IPS-20b (cell line): Measurements from ENCODE around the gene ARPC1A.

Source experiments
- H3K27ac ChIP-seq: one replicate; pipeline ENCODE4 v1.5.1; 2013; ENCODE audit warnings: low read length
- H3K27me3 ChIP-seq: 2 replicates; pipeline ENCODE4 v1.6.1; 2013; ENCODE audit warnings: mild to moderate bottlenecking, low read length, inconsistent platforms; ENCODE audit not compliant: insufficient read depth
- H3K36me3 ChIP-seq: 2 replicates; pipeline ENCODE4 v1.6.1; 2013; ENCODE audit warnings: low read depth, mild to moderate bottlenecking, inconsistent platforms, low read length, moderate library complexity; ENCODE audit not compliant: insufficient read depth
- H3K4me1 ChIP-seq: 2 replicates; pipeline ENCODE4 v1.6.1; 2013; ENCODE audit warnings: mild to moderate bottlenecking, control low read depth, inconsistent platforms, low read length, moderate library complexity; ENCODE audit not compliant: insufficient read depth
- H3K4me3 ChIP-seq: 2 replicates; pipeline ENCODE4 v1.5.1; 2013; ENCODE audit warnings: mild to moderate bottlenecking, low read length, inconsistent platforms
- H3K9ac ChIP-seq: 2 replicates; pipeline ENCODE4 v1.6.1; 2013; ENCODE audit warnings: low read depth, mild to moderate bottlenecking, inconsistent platforms, low read length, moderate library complexity
- H3K9me3 ChIP-seq: 2 replicates; pipeline ENCODE4 v1.6.1; 2013; ENCODE audit warnings: mild to moderate bottlenecking, low read depth, low read length, inconsistent platforms; ENCODE audit not compliant: insufficient read depth

The ARPC1A gene

DNA sequence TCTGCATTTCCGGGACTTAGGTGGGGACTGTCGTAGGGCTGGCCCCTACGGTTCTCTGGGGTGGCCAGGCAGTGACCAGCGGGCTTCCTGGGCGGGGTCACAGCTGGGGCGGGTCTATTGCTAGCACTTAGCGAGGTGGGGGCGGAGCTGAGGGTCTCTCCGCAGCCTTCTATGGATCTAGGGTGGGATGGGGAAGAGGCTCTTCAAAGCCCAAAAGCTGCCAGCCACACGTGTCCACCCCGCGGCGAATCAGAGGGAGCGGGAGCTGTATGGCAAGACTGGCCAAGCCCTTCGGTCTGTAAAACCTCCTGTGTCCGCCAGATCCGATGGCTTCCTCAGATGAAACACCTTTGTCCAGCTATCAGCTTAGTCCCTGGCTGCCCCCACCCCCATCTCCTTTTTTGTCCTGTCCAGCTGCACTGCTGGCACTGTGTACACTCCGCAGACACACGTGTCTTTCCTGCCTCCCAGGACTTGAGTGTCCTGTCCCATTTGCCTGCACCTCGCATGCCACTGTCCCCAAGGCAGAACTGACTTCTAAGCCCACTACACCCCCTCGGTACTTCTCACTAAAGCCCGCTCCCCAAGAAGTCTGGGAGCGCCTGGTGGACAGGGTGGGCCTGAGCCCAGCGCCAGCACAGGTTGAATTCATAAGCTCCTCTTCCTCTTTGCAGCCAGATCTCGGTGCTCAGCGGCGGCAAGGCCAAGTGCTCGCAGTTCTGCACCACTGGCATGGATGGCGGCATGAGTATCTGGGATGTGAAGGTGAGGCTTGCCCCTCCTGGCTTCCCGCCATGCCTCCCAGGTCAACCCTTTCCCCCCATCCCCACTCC, 67.9 kb downstream of the ARPC1A start:
- Histone ChIP-seq H3K9ac (peak overlapping the region; percentile 85), H3K36me3 (peaks cover 70% of the 10 kb centered on the region), H3K4me3 (peak overlapping the region; percentile 93)

DNA sequence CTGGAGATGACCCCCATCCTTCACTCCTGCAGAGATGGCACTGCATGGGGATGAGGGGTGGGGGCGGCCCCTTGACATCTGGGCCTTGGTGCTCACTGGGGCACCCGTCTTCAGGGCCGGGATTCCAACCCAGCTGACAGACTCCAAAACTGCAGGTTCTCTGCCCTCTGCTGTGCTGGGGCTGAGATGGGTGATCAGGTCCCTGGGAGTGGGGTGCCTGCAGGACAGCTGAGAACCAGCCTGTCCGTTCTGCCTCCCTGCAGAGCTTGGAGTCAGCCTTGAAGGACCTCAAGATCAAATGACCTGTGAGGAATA, 68.4 kb downstream of the ARPC1A start:
- Histone ChIP-seq H3K4me3 (no peak overlapping the region), H3K27me3 (no peaks in the 10 kb centered on the region), H3K36me3 (peaks cover 75% of the 10 kb centered on the region), H3K9me3 (no peaks in the 10 kb centered on the region), H3K4me1 (peaks cover 4% of the 10 kb centered on the region; the same call in 1 of the 2 replicates), H3K9ac (peak overlapping the region; percentile 85; the same call in 1 of the 2 replicates), H3K27ac (no peak overlapping the region)

More for the DNA sequence above, 67.9 kb downstream of the ARPC1A start:
- Histone ChIP-seq H3K4me1 (peaks cover 4% of the 10 kb centered on the region; the same call in 1 of the 2 replicates), H3K9me3 (no peaks in the 10 kb centered on the region), H3K27me3 (no peaks in the 10 kb centered on the region), H3K27ac (peak overlapping the region; percentile 7)

DNA sequence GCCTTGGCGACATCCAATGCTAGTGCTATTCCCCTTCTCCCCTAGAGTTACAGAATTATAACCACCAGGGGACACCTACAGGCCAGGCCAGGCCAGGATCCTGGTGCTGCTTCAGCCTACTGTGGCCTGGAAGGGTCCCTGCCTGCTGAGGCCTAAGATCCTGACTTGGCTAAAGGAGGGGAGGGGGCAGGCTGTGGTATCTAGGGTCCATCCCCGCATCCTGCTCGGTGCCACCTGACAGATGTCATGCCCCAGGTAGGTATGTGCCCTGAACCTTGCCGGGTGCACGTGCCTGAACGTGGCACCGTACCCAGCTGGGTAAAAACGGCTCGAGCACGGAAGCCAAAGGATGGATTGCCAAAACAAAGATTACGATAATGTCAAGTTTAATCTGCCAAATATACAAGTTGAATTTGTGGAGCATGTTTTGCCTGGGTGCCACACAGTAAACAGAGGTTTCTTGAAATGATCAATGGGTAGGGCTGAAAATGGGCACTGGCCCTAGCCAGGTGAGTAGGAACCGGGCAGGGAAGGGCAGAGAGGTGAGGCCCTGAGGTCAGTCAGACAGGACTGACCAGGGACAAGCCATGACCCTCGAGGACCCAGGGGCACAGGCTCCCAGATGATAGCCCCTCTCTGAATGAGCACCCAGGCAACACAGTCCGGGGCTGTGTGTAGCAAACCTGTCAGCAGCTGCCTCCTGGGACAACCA, 70.1 kb downstream of the ARPC1A start:
- H3K36me3 ChIP-seq: peaks cover 75% of the 10 kb centered on the region
- no peaks in the 10 kb centered on the region for H3K27me3 ChIP-seq
- H3K9me3 ChIP-seq: no peaks in the 10 kb centered on the region
- no peak overlapping the region for H3K9ac ChIP-seq
- H3K4me3 ChIP-seq: no peak overlapping the region
- H3K4me1 ChIP-seq: peaks cover 4% of the 10 kb centered on the region; the same call in 1 of the 2 replicates
- H3K27ac ChIP-seq: no peak overlapping the region

DNA sequence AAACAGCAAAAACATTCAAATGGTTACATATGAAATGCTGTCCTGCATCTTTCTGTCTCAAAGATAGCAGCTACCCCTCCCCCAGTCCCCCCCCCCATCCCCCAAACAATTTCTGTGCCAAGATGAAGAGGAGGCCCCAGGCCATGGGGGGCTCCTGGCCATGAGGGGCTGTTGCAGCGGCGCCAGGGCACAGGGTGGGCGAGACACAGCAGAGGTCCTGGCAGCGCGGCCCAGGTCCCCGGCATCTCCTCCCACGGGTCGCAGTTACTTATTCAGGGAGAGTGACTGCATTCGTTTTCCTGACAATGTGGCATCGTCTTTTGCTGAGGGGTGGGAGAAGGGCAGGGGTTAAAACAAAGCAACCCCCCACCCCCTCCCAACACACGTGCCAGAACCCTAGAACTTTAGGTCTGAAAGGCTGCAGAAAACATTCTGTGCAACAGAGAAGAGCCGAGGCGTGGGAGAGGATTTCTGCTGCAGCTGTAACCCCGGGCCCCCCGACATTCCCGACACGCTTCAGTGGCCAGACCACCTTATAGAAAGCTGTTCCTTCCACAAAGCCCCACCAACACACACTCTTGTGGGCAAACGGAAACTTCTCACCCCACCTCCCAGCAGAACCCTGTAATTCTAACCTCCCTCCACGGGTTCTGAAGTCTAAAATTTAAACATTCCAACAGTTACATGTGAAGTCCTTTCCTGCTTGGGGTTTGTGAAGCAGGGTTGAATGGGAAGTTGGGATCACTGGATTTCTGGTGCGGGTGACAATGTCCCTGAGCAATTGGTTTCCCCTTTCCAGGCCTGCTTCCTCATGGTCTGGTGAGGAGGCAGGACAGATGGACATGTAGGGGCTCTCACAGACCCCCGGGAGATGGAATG, 71.0 kb downstream of the ARPC1A start:
- Histone ChIP-seq H3K4me3 (no peak overlapping the region), H3K9ac (no peak overlapping the region), H3K27ac (no peak overlapping the region), H3K9me3 (no peaks in the 10 kb centered on the region), H3K4me1 (peaks cover 4% of the 10 kb centered on the region; the same call in 1 of the 2 replicates), H3K36me3 (peaks cover 75% of the 10 kb centered on the region), H3K27me3 (no peaks in the 10 kb centered on the region)

- H3K27ac ChIP-seq: no peak overlapping the region
- peaks cover 83% of the 10 kb centered on the region for H3K36me3 ChIP-seq
- H3K27me3 ChIP-seq: no peaks in the 10 kb centered on the region
- H3K4me3 ChIP-seq: no peak overlapping the region
- no peak overlapping the region for H3K9ac ChIP-seq
- peaks cover 4% of the 10 kb centered on the region; the same call in 1 of the 2 replicates for H3K4me1 ChIP-seq
- H3K9me3 ChIP-seq: no peaks in the 10 kb centered on the region
Observed at GRCh38 chr7:99397297-99397983, 71.7 kb downstream of the ARPC1A start.

- no peak overlapping the region for H3K9ac ChIP-seq
- H3K4me3 ChIP-seq: no peak overlapping the region
- no peak overlapping the region for H3K27ac ChIP-seq
- H3K9me3 ChIP-seq: no peaks in the 10 kb centered on the region
- no peaks in the 10 kb centered on the region for H3K27me3 ChIP-seq
- H3K4me1 ChIP-seq: no peaks in the 10 kb centered on the region
- H3K36me3 ChIP-seq: peaks cover 97% of the 10 kb centered on the region
Observed at GRCh38 chr7:99398891-99399445, 73.3 kb downstream of the ARPC1A start.

DNA sequence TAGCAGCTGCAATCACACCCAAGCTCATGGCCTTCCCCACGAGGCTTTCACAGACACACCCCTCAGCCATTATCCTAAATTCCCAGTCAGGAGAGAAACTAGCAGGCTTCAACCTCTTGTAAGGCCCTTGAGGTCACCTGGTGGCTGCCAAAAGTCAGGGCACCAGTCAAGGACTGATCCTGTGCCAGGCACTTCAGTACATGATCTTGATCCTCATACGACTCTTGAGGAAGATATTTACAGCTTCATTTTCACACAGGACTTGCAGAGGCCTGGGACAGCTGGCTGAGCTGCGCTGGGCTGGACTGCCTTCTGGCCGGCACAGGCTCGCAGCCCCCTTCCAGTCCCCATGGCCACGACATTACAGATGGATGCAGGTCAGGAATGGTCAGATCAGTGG, 73.9 kb downstream of the ARPC1A start:
- no peak overlapping the region for H3K9ac ChIP-seq
- no peak overlapping the region for H3K27ac ChIP-seq
- peaks cover 97% of the 10 kb centered on the region for H3K36me3 ChIP-seq
- H3K9me3 ChIP-seq: no peaks in the 10 kb centered on the region
- H3K4me3 ChIP-seq: no peak overlapping the region
- H3K4me1 ChIP-seq: no peaks in the 10 kb centered on the region
- no peaks in the 10 kb centered on the region for H3K27me3 ChIP-seq

- H3K9me3 ChIP-seq: no peaks in the 10 kb centered on the region
- H3K27ac ChIP-seq: no peak overlapping the region
- H3K4me3 ChIP-seq: no peak overlapping the region
- no peaks in the 10 kb centered on the region for H3K27me3 ChIP-seq
- peaks cover 71% of the 10 kb centered on the region for H3K36me3 ChIP-seq
- no peak overlapping the region for H3K9ac ChIP-seq
- peaks cover 8% of the 10 kb centered on the region for H3K4me1 ChIP-seq
Observed at GRCh38 chr7:99402854-99403253, 77.2 kb downstream of the ARPC1A start.

DNA sequence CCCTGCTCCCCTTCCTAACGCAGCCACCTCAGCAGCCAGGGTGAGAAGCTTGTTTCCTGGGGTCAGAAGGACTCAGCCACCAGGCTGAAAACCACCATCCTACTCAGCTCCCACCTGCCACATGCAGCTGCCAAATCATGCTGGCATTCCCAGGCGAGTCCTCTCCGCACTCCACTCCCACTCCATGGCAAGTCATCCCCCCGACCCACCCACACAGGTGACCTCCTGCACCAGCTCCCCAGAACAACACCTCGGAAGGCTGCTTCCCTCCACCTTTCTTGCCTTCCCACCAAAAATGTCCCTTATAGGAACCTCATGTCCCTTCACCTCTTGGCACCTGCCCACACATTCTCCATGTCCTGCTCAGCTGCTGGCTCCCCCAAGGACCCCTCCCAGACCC, 78.1 kb downstream of the ARPC1A start:
- no peak overlapping the region for H3K9ac ChIP-seq

GRCh38 chr7:99404235-99404976, 78.7 kb downstream of the ARPC1A start:
- peaks cover 8% of the 10 kb centered on the region for H3K4me1 ChIP-seq
- H3K36me3 ChIP-seq: peaks cover 61% of the 10 kb centered on the region
- H3K4me3 ChIP-seq: no peak overlapping the region
- H3K27ac ChIP-seq: no peak overlapping the region
- H3K27me3 ChIP-seq: no peaks in the 10 kb centered on the region
- H3K9ac ChIP-seq: no peak overlapping the region
- H3K9me3 ChIP-seq: no peaks in the 10 kb centered on the region

More for the DNA sequence above, 78.1 kb downstream of the ARPC1A start:
- Histone ChIP-seq H3K36me3 (peaks cover 62% of the 10 kb centered on the region), H3K4me1 (peaks cover 8% of the 10 kb centered on the region), H3K27me3 (no peaks in the 10 kb centered on the region), H3K4me3 (no peak overlapping the region), H3K9me3 (no peaks in the 10 kb centered on the region), H3K27ac (no peak overlapping the region)
